ENCODE measurements around the gene RIMBP2. TPM values are rescaled to one million over a fixed set of nuclear protein-coding genes. Genes with fewer than 3 reads are reported as not detected.
A peak's percentile ranks its signal among the peaks of the same experiment; 100 is the strongest.
"Not testable (repeated sequence)": the region's sequence is repeated elsewhere in the genome, so short reads cannot be mapped to it uniquely, and the experiment has no call there.

Gene RIMBP2
- total RNA-seq, 1 donor from 2014 or later = 0.09 TPM

- no peaks in the 10 kb centered on the region for H3K9me3 ChIP-seq
- H3K4me1 ChIP-seq = no peaks in the 10 kb centered on the region
- no peaks in the 10 kb centered on the region for H3K36me3 ChIP-seq
- DNase-seq (no peak), ATAC-seq (peak; percentile 30)
- intact Hi-C loops (cut with DNase I) = no loop called here
- TF ChIP-seq, protein P1, sequence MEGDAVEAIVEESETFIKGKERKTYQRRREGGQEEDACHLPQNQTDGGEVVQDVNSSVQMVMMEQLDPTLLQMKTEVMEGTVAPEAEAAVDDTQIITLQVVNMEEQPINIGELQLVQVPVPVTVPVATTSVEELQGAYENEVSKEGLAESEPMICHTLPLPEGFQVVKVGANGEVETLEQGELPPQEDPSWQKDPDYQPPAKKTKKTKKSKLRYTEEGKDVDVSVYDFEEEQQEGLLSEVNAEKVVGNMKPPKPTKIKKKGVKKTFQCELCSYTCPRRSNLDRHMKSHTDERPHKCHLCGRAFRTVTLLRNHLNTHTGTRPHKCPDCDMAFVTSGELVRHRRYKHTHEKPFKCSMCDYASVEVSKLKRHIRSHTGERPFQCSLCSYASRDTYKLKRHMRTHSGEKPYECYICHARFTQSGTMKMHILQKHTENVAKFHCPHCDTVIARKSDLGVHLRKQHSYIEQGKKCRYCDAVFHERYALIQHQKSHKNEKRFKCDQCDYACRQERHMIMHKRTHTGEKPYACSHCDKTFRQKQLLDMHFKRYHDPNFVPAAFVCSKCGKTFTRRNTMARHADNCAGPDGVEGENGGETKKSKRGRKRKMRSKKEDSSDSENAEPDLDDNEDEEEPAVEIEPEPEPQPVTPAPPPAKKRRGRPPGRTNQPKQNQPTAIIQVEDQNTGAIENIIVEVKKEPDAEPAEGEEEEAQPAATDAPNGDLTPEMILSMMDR (IDR thresholded peaks at IDR 0.05) = peak; percentile 34
- no peak overlapping the region for H3K27ac ChIP-seq
- H3K4me3 ChIP-seq = no peak overlapping the region
- peaks cover 15% of the 10 kb centered on the region for H3K27me3 ChIP-seq
These were observed 45.6 kb upstream of the RIMBP2 start for GRCh38 chr12:130761537-130762318.

- ATAC-seq (no peak), DNase-seq (no peak)
- H3K4me1 ChIP-seq = no peaks in the 10 kb centered on the region
- intact Hi-C loops (cut with DNase I) = no loop called here
- no peak overlapping the region for H3K27ac ChIP-seq
- H3K4me3 ChIP-seq = no peak overlapping the region
- H3K36me3 ChIP-seq = no peaks in the 10 kb centered on the region
- peaks cover 10% of the 10 kb centered on the region for H3K27me3 ChIP-seq
- TF ChIP-seq, protein P1 (IDR thresholded peaks at IDR 0.05) = no peak
- H3K9me3 ChIP-seq = no peaks in the 10 kb centered on the region
These were observed 38.3 kb upstream of the RIMBP2 start for GRCh38 chr12:130754234-130754901.

- H3K4me1 ChIP-seq = no peaks in the 10 kb centered on the region
- intact Hi-C loops (cut with DNase I) = no loop called here
- no peak for DNase-seq
- TF ChIP-seq, protein P1 (IDR thresholded peaks at IDR 0.05) = no peak
- H3K9me3 ChIP-seq = no peaks in the 10 kb centered on the region
- H3K4me3 ChIP-seq = no peak overlapping the region
- ATAC-seq = no peak
- peaks cover 10% of the 10 kb centered on the region for H3K27me3 ChIP-seq
- H3K27ac ChIP-seq = no peak overlapping the region
- no peaks in the 10 kb centered on the region for H3K36me3 ChIP-seq
These were observed 36.7 kb upstream of the RIMBP2 start for GRCh38 chr12:130752692-130753230.

DNA sequence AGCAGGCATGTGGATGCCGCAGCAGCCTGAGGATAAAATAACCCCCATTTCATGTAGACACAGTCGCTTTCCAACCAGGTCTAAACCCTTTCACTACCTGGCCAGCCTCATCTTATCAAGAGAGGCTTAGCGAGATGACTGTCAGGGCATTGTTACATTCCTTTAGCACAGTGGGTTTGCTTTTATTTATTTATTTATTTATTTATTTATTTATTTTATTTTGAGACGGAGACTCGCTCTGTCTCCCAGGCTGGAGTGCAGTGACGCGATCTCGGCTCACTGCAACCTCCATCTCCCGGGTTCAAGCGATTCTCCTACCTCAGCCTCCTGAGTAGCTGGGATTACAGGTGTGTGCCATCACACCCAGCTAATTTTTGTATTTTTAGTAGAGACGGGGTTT is 35.9 kb upstream of the RIMBP2 start:
- H3K27ac ChIP-seq; H3K9me3 ChIP-seq; H3K27me3 ChIP-seq; H3K4me3 ChIP-seq; H3K36me3 ChIP-seq; DNase-seq; intact Hi-C loops (cut with DNase I); H3K4me1 ChIP-seq; ATAC-seq: not testable (repeated sequence)

GRCh38 chr12:130748786-130749185 is 32.7 kb upstream of the RIMBP2 start:
- DNase-seq = no peak
- Histone ChIP-seq H3K9me3 (no peaks in the 10 kb centered on the region), H3K4me1 (no peaks in the 10 kb centered on the region), H3K27ac (no peak overlapping the region), H3K36me3 (no peaks in the 10 kb centered on the region), H3K27me3 (peaks cover 10% of the 10 kb centered on the region), H3K4me3 (no peak overlapping the region)
- intact Hi-C loops (cut with DNase I) = no loop called here
- ATAC-seq = no peak
- TF ChIP-seq, protein P1 (IDR thresholded peaks at IDR 0.05) = no peak
